ENCODE results near the gene SREBF1.
A peak's percentile ranks its signal among the peaks of the same experiment; 100 is the strongest.

Gene SREBF1

GRCh38 chr17:17824119-17824782 lies 12.5 kb downstream of the SREBF1 start:
- no peak for DNase-seq (ENCODE audit: low spot score)

- peak; percentile 91 for DNase-seq (ENCODE audit: low spot score)
These were observed 13.2 kb downstream of the SREBF1 start for GRCh38 chr17:17823433-17824118.

GRCh38 chr17:17822616-17823015 lies 14.2 kb downstream of the SREBF1 start:
- DNase-seq (ENCODE audit: low spot score) = peak; percentile 23

GRCh38 chr17:17822189-17822588 lies 14.6 kb downstream of the SREBF1 start:
- DNase-seq (ENCODE audit: low spot score) = peak; percentile 33

- DNase-seq (ENCODE audit: low spot score) = no peak
These were observed 16.2 kb downstream of the SREBF1 start for GRCh38 chr17:17820463-17821158.

- no peak for DNase-seq (ENCODE audit: low spot score)
These were observed 16.7 kb downstream of the SREBF1 start for GRCh38 chr17:17820046-17820445.

- DNase-seq (ENCODE audit: low spot score) = peak; percentile 84
These were observed 17.2 kb downstream of the SREBF1 start for GRCh38 chr17:17819561-17819995.

GRCh38 chr17:17819111-17819510 lies 17.7 kb downstream of the SREBF1 start:
- DNase-seq (ENCODE audit: low spot score) = no peak

- peak; percentile 34 for DNase-seq (ENCODE audit: low spot score)
These were observed 18.7 kb downstream of the SREBF1 start for GRCh38 chr17:17818088-17818526.

- DNase-seq (ENCODE audit: low spot score) = no peak
These were observed 19.2 kb downstream of the SREBF1 start for GRCh38 chr17:17817552-17817947.

GRCh38 chr17:17816831-17817551 lies 19.8 kb downstream of the SREBF1 start:
- no peak for DNase-seq (ENCODE audit: low spot score)

- DNase-seq (ENCODE audit: low spot score) = no peak
These were observed 20.5 kb downstream of the SREBF1 start for GRCh38 chr17:17816240-17816814.

- no peak for DNase-seq (ENCODE audit: low spot score)
These were observed 21.2 kb downstream of the SREBF1 start for GRCh38 chr17:17815436-17816200.

- DNase-seq (ENCODE audit: low spot score) = no peak
These were observed 21.8 kb downstream of the SREBF1 start for GRCh38 chr17:17815062-17815406.

- DNase-seq (ENCODE audit: low spot score) = no peak
These were observed 22.4 kb downstream of the SREBF1 start for GRCh38 chr17:17814162-17815061.

GRCh38 chr17:17813725-17814095 lies 23.1 kb downstream of the SREBF1 start:
- no peak for DNase-seq (ENCODE audit: low spot score)

GRCh38 chr17:17813055-17813724 lies 23.6 kb downstream of the SREBF1 start:
- DNase-seq (ENCODE audit: low spot score) = no peak

GRCh38 chr17:17812211-17813054 lies 24.4 kb downstream of the SREBF1 start:
- DNase-seq (ENCODE audit: low spot score) = peak; percentile 70

Measured in hematopoietic multipotent progenitor cell treated with erythropoietin and hydrocortisone succinate and interleukin-3 and kit ligand, for 15 days (in vitro differentiated cells).